PC-9 (cell line): Measurements from ENCODE around the gene HSD17B11. TPM values are rescaled to one million over a fixed set of nuclear protein-coding genes. Genes with fewer than 3 reads are reported as not detected.
"Not testable (repeated sequence)": the region's sequence is repeated elsewhere in the genome, so short reads cannot be mapped to it uniquely, and the experiment has no call there.

Experiments used
- BruUV-seq: library from RNA; stranded (reverse); fragments of 400-500 nt; replicated peaks from 2 replicates; lab custom pipeline; 2021; lab: Mats Ljungman, UMichigan
- CTCF ChIA-PET: fragments of 300-600 bp; sonication (Branson Sonifier 250); formaldehyde crosslinking; loops from one replicate; lab custom pipeline; 2022; ENCODE audit warnings: antibody characterized with exemption; lab: Charles Lee
- POLR2A ChIA-PET: fragments of 300-600 bp; sonication (Branson Sonifier 250); formaldehyde crosslinking; loops from one replicate; lab custom pipeline; 2022; ENCODE audit warnings: antibody characterized with exemption; ENCODE audit not compliant: unreplicated experiment; lab: Charles Lee
- DNase-seq, 2 experiments: peaks; one replicate each; pipeline versions ENCODE4 v3.0.0 to v3.0.0-alpha.2; 2015 to 2022; ENCODE audit warnings: mixed read lengths in 1 of 2
- H2AFZ ChIP-seq: fragments of 200-600 bp; sonication (generic); 2 replicates; pipeline ENCODE4 v1.8.1; 2017; ENCODE audit warnings: antibody characterized with exemption
- H3F3A ChIP-seq: fragments of 200-600 bp; sonication (generic); 2 replicates; pipeline ENCODE4 v1.8.1; 2017; ENCODE audit warnings: antibody characterized with exemption, mild to moderate bottlenecking, low read depth; ENCODE audit not compliant: insufficient read depth
- H3K27ac ChIP-seq: fragments of 200-600 bp; sonication (generic); 2 replicates; pipeline ENCODE4 v1.6.1; 2016; ENCODE audit warnings: mixed run types
- H3K27me3 ChIP-seq: fragments of 200-600 bp; sonication (generic); 2 replicates; pipeline ENCODE4 v1.6.1; 2016; ENCODE audit warnings: low read depth, mixed run types; ENCODE audit not compliant: insufficient read depth
- H3K36me3 ChIP-seq: fragments of 200-600 bp; sonication (generic); 2 replicates; pipeline ENCODE4 v1.6.1; 2016; ENCODE audit warnings: low read depth, mixed run types
- H3K4me1 ChIP-seq: fragments of 200-600 bp; sonication (generic); replicated peaks from 2 replicates; pipeline ENCODE4 v1.6.1; 2016; ENCODE audit warnings: mixed run types; ENCODE audit not compliant: insufficient read depth
- H3K4me2 ChIP-seq: fragments of 200-600 bp; sonication (generic); 2 replicates; pipeline ENCODE4 v1.6.1; 2017; ENCODE audit warnings: mixed run types
- H3K4me3 ChIP-seq: fragments of 200-600 bp; sonication (generic); 2 replicates; pipeline ENCODE4 v1.6.1; 2016; ENCODE audit warnings: mixed run types
- H3K79me2 ChIP-seq: fragments of 200-600 bp; sonication (generic); 2 replicates; pipeline ENCODE4 v1.6.1; 2017; ENCODE audit warnings: low read depth, mixed run types
- H3K9me2 ChIP-seq: fragments of 200-600 bp; sonication (generic); 2 replicates; pipeline ENCODE4 v1.8.1; 2017; ENCODE audit warnings: mild to moderate bottlenecking; ENCODE audit not compliant: insufficient read depth
- H3K9me3 ChIP-seq: fragments of 200-600 bp; sonication (generic); 2 replicates; pipeline ENCODE4 v1.8.1; 2016; ENCODE audit warnings: low read depth; ENCODE audit not compliant: insufficient read depth
- H4K20me1 ChIP-seq: fragments of 200-600 bp; sonication (generic); 2 replicates; pipeline ENCODE4 v1.8.1; 2017; ENCODE audit not compliant: insufficient read depth
- EZH2 ChIP-seq: fragments of 200-600 bp; sonication (generic); IDR thresholded peaks from 2 replicates; pipeline ENCODE4 v1.8.0; 2017; ENCODE audit warnings: antibody characterized with exemption, low read depth
- intact Hi-C: fragments of 100-400 bp; cut with micrococcal nuclease; formaldehyde crosslinking; loops from one replicate; pipeline ENCODE4 v1.10.0; 2022; ENCODE audit not compliant: unreplicated experiment
- total RNA-seq: library from RNA; stranded (reverse); gene quantifications from 2 replicates; pipeline ENCODE4 v1.2.3, GENCODE V29; 2021
- TF ChIP-seq, protein P1 (sequence below): fragments of 200-600 bp; sonication (generic); conservative IDR thresholded peaks from 2 replicates; pipeline ENCODE4 v1.6.1; 2017; ENCODE audit warnings: mixed run types, antibody characterized with exemption, mild to moderate bottlenecking, moderate library complexity

The HSD17B11 gene
- total RNA-seq, 1 experiment from 2014 or later, result 26.9 TPM

DNA sequence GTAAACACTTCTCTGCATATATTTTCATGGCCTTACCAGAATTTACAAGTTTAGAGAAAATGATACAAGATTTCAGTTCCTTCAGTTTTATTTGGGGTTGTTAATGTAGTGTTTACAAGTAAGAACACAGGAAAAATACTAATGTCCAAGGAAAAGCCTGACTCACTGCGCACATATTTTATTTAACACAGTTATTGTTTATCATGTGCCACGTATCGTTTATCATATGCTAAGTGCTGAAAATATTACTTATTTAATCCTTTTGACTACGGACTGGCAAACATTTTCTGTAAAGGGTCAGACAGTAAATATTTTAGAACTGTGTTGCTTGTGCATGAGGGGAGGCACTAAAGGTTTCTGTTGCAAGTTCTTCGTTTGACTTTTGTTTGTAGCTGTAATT is 69.1 kb downstream of the HSD17B11 start:
- ChIA-PET CTCF (no interaction called here), POLR2A (interaction anchor here (0.6 kb wide), 1 partner anchor 137 kb away, joined by 3 read pairs; no protein-coding TSS in a partner anchor)

DNA sequence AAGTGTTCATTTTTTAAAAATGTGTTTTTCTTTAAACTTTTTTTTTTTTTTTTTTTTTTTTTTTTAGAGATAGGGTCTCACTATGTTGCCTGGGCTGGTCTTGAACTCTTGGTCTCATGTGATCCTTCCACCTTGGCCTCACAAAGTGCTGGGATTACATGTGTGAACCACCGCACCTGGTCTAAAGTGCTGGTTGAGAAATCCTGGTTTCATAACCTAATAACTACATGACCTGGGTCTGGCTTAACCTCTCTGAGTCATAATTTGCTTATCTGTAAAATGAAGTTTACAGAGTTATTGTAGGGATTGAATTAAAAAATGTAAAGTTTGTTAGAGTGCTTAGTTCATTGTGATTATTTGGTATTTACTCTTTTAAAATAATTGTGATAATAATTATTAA is 73.5 kb downstream of the HSD17B11 start:
- ChIA-PET CTCF (no interaction called here), POLR2A (no interaction called here)
- intact Hi-C loops, result no loop called here
- TF ChIP-seq, protein P1, sequence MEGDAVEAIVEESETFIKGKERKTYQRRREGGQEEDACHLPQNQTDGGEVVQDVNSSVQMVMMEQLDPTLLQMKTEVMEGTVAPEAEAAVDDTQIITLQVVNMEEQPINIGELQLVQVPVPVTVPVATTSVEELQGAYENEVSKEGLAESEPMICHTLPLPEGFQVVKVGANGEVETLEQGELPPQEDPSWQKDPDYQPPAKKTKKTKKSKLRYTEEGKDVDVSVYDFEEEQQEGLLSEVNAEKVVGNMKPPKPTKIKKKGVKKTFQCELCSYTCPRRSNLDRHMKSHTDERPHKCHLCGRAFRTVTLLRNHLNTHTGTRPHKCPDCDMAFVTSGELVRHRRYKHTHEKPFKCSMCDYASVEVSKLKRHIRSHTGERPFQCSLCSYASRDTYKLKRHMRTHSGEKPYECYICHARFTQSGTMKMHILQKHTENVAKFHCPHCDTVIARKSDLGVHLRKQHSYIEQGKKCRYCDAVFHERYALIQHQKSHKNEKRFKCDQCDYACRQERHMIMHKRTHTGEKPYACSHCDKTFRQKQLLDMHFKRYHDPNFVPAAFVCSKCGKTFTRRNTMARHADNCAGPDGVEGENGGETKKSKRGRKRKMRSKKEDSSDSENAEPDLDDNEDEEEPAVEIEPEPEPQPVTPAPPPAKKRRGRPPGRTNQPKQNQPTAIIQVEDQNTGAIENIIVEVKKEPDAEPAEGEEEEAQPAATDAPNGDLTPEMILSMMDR, result no peak
- no peaks in the 10 kb centered on the region for H3K9me3 ChIP-seq
- DNase-seq, result peak in 1 of 2 experiments; percentile 81
- no peak overlapping the region for H3K4me3 ChIP-seq
- H3K4me1 ChIP-seq, result no peaks in the 10 kb centered on the region; the same call in 1 of the 2 replicates
- no peaks in the 10 kb centered on the region for H3K27me3 ChIP-seq
- no peaks in the 10 kb centered on the region for H3K79me2 ChIP-seq
- H3K9me2 ChIP-seq, result no peaks in the 10 kb centered on the region
- no TSS peak for BruUV-seq
- no peaks in the 10 kb centered on the region for H3K36me3 ChIP-seq
- H4K20me1 ChIP-seq, result no peaks in the 10 kb centered on the region
- H2AFZ ChIP-seq, result no peak overlapping the region
- H3K27ac ChIP-seq, result no peak overlapping the region
- H3F3A ChIP-seq, result peaks cover 6% of the 10 kb centered on the region; the same call in 1 of the 2 replicates
- H3K4me2 ChIP-seq, result no peak overlapping the region

More for the DNA sequence above, 69.1 kb downstream of the HSD17B11 start:
- no peaks in the 10 kb centered on the region for H3K9me3 ChIP-seq
- H4K20me1 ChIP-seq, result no peaks in the 10 kb centered on the region
- peaks cover 4% of the 10 kb centered on the region; the same call in 1 of the 2 replicates for H3F3A ChIP-seq
- no peak overlapping the region for H2AFZ ChIP-seq
- H3K9me2 ChIP-seq, result no peaks in the 10 kb centered on the region
- H3K4me2 ChIP-seq, result no peak overlapping the region
- intact Hi-C loops, result no loop called here
- H3K79me2 ChIP-seq, result no peaks in the 10 kb centered on the region
- H3K27ac ChIP-seq, result no peak overlapping the region
- no peaks in the 10 kb centered on the region for H3K36me3 ChIP-seq
- H3K27me3 ChIP-seq, result no peaks in the 10 kb centered on the region
- DNase-seq, result no peak
- H3K4me3 ChIP-seq, result no peak overlapping the region
- TF ChIP-seq, protein P1, result no peak
- TF ChIP-seq EZH2, result no peak
- H3K4me1 ChIP-seq, result no peaks in the 10 kb centered on the region; the same call in 1 of the 2 replicates
- BruUV-seq, result no TSS peak

DNA sequence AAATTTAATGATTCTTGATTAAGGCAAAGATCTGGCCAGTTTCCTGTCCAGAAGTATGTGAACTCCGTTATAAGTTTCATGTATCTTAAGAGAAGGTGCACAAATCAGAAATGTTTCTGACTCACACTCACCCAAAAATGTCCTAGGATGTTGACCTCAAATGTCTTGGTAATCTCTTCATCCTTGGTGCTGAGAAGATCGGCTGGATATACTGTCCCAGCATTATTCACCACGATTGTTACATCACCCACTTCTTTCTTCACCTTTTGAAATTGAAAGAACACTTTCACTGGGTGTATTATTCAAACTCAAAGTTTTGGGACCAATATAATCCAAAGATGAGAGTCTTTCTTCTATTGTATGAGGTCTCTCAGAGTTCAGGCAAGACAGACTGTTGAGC is 74.0 kb downstream of the HSD17B11 start:
- Histone ChIP-seq H3K4me1 (no peaks in the 10 kb centered on the region; the same call in 1 of the 2 replicates), H2AFZ (no peak overlapping the region), H3K9me2 (no peaks in the 10 kb centered on the region), H3K4me3 (no peak overlapping the region), H3K9me3 (no peaks in the 10 kb centered on the region), H3F3A (peaks cover 6% of the 10 kb centered on the region; the same call in 1 of the 2 replicates), H3K79me2 (no peaks in the 10 kb centered on the region), H3K27ac (no peak overlapping the region), H4K20me1 (no peaks in the 10 kb centered on the region), H3K27me3 (no peaks in the 10 kb centered on the region), H3K4me2 (no peak overlapping the region), H3K36me3 (no peaks in the 10 kb centered on the region)
- DNase-seq, result no peak
- intact Hi-C loops, result no loop called here
- no TSS peak for BruUV-seq
- ChIA-PET POLR2A (no interaction called here), CTCF (no interaction called here)
- TF ChIP-seq EZH2, result no peak
- TF ChIP-seq, protein P1, result no peak

DNA sequence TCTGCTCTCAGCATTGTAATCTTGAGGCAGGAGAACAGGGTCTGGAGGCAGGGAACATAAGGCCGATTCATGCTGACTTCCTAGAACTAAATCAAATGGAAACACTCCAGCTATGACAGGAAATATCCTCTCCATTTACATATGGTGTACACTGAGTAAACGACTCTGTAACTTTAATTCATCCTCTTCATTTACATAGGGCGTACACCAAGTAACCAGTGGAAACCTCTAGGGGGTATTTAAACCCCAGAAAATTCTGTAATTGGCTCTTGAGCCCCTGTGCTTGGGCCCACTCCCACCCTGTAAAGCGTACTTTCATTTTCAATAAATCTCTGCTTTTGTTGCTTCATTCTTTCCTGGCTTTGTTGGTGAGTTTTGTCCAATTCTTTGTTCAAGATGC is 76.0 kb downstream of the HSD17B11 start:
- POLR2A ChIA-PET, H3K27ac ChIP-seq, H3K36me3 ChIP-seq, H3K9me2 ChIP-seq, CTCF ChIA-PET, BruUV-seq, H3K27me3 ChIP-seq, H3K79me2 ChIP-seq, H3F3A ChIP-seq, H3K4me1 ChIP-seq, H2AFZ ChIP-seq, H3K4me2 ChIP-seq, intact Hi-C loops, H3K4me3 ChIP-seq, H4K20me1 ChIP-seq, H3K9me3 ChIP-seq, DNase-seq: not testable (repeated sequence)
